ENCODE measurements around the gene OGA.

Gene OGA

GRCh38 chr10:101736666-101737065 lies 81.6 kb downstream of the OGA start:
- CTCF ChIA-PET: no interaction called here
- TF ChIP-seq, protein P1, sequence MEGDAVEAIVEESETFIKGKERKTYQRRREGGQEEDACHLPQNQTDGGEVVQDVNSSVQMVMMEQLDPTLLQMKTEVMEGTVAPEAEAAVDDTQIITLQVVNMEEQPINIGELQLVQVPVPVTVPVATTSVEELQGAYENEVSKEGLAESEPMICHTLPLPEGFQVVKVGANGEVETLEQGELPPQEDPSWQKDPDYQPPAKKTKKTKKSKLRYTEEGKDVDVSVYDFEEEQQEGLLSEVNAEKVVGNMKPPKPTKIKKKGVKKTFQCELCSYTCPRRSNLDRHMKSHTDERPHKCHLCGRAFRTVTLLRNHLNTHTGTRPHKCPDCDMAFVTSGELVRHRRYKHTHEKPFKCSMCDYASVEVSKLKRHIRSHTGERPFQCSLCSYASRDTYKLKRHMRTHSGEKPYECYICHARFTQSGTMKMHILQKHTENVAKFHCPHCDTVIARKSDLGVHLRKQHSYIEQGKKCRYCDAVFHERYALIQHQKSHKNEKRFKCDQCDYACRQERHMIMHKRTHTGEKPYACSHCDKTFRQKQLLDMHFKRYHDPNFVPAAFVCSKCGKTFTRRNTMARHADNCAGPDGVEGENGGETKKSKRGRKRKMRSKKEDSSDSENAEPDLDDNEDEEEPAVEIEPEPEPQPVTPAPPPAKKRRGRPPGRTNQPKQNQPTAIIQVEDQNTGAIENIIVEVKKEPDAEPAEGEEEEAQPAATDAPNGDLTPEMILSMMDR (IDR thresholded peaks at IDR 0.05; ENCODE audit: insufficient read depth, low read length, missing control alignments): no peak
- no peak for DNase-seq (ENCODE audit: low read depth, low spot score)
- no peak overlapping the region for H3K4me3 ChIP-seq (ENCODE audit: low read depth, low read length)
- POLR2A ChIA-PET: interaction anchor here (0.5 kb wide), 1 partner anchor 751 kb away, joined by 3 read pairs; no protein-coding TSS in a partner anchor
